ENCODE data around the gene OR52R1.
"Not testable (repeated sequence)": the region's sequence is repeated elsewhere in the genome, so short reads cannot be mapped to it uniquely, and the experiment has no call there.

The OR52R1 gene

DNA sequence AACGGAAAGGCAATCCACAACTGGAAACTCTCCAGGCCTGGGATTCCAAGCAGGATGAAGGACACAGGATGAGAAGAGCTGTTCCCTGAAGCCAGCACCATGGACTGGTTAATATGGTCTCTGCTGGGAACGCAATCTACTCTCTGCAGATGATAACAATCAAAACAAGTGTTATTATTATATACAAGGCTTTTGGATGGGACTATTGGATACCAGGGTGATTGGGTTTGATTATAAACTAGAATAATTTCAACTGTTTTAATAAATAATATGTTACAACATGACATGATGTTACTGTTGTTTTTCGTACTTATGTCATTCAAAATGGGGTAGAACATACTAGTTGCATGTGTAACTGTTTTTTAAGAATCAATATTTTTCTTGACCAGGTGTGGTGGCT lies at the start of gene OR52R1:
Gene OR52R1 (minus strand): TSS at position 101 of the 400 bp plus-strand sequence. CDS start 0 bp downstream, at position 101.
- no peak for DNase-seq

DNA sequence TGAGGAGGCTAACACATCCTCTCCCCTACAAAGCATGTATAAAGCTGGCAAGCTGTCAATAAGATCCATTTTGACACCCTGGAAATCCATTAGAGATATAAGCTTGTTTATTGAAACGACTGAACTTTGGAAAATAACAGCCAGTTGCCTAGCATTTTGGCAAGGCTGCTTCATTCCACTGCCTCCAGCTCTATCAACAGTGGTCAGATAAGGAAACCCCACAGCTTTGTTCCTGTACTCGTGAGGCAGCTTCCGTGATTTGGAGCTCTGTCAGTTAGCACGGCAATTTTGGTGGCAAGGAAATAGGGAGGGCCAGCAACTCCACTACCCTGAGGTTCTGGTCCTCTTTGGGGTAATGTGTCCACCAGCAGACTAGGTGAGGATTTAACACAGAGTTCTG lies 46.9 kb upstream of the OR52R1 start:
- DNase-seq, result no peak

DNA sequence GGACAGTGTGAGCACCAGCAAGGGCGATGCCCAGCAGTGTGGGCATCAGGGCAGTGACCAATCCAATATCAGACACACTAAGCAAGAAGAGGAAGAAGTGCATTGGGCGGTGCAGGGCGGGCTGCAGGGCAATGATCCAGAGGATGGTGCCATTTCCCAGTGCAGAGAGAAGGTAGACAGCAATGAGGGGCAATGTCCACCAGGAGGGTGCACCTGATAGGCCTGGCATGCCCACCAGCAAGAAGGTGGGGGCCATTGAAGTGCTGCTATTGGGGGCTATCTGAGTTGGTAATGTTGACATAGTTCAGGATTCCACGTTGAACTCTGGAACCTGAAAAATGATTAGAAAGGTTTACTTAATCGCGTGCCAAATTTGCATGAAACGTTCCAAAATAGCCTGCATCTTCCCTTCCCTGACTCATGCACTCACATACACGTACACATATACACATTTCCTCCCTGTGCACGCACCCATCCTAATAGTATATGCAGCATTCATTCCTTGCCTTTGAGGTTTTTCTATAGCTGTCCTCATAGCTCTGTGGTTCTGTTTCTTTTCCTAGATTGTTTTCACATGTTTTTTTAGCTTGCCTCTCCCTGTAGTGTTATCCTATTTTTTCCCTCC lies 44.8 kb upstream of the OR52R1 start, which contains the start of gene OR51S1:
Gene OR51S1 (minus strand): TSS at position 301 of the 625 bp plus-strand sequence. CDS start 0 bp downstream, at position 301.
- no peak for DNase-seq

DNA sequence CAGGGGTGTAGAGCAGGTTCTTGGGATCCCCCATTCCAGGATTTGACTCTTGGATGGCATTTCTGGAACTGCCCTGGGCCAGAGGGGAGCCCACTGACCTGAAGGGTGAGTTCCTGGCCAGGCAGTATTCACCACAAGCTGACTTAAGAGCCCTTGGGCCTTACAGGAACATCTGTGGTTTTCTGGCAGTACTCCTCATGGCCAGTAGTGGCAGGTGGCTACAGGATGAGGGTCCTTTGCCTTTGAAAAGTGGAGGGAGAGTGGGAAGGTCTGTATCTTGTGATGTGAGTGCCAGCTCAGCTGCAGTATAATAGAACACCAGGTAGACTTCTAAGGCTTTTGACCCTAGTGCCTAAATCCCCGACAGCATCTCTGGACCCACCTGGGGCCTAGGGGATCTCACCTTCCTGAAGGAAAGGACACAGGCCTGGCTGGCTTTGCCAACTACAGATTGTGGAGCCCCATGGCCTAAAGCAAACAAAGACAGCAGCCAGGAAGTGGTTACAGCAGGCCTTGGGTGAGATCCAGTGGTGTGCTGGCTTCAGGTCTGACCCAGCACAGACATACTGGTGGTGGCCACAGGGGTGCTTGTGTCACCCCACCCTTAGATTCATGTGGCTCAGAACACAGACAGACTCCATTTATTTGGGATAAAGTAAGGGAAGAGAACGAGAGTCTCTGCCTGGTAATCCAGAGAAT lies 35.8 kb upstream of the OR52R1 start:
- no peak for DNase-seq

DNA sequence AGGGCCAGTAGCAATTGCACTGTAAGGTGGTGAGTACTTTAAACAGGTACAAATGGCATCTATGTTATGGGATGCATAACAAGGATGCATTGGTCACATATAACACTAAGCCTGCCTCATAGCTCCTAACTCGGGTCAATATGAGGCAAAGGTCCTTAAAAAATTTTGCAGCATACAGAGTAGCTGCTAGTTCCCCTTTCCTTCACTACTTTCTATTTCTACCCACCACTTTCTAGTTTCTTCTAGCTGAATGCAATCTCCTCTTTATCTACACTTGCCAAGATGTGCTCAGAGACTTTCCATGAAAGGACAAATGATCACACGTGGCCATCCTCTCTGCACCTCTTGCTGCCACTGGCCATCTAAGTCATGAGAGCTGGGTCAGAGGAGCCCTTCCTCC lies 26.7 kb upstream of the OR52R1 start:
- no peak for DNase-seq

DNA sequence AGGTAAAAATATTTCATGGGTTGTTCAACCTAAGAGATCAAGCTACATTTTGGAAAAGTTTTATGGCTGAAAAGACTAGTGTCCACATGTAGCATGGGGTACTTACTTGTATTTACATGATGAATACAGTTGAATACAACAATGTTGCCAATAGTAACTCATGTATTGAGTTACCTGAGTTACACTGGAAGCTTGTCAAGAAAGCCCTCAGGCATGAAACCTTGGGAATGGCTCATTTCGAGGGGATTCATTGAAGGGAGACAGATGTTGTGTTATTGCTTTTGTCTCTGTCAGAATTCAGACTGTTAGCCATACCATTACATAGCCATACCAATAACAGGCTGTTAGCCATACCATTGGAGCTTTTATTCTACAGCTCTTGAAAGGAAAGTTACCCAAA lies 26.2 kb upstream of the OR52R1 start:
- DNase-seq, result no peak

DNA sequence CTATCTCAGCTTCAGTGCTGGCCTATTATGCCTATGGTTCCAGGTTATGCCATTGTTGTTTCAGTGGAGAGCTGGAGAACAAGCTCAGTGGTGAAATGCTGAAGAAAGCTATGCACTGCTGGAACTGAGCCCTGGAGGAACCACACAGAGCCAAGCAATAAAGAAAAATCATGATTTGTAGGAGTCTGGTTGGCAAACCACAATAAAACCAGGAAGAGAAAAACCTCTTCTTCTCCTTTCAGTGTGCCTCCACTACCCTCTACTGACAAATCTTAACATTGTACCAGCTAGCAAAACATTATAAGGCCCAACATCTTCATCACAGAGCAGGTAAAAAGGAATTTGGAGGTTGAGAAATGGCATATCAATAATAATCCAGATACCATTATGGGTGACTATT lies 22.2 kb upstream of the OR52R1 start:
- peak; percentile 8 for DNase-seq

DNA sequence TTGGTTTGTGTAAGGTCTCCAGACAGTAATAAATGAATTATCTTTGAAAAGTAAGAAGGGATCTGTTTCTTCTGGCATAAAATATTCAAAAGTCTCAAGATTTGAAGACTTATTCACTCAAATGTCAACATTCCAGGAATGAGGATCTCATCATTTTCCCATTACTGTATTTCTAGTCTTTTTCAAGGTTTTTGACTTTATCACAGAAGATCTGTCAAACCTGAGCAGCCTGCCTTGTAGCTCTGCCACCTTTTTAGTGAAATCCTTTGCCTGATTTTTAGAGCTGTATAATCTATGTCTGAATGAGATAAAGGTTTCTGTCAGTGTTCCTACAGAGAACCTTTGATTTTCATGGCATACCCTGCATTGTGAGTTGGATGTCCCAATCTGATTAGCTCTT lies 21.0 kb upstream of the OR52R1 start:
- DNase-seq, result no peak

DNA sequence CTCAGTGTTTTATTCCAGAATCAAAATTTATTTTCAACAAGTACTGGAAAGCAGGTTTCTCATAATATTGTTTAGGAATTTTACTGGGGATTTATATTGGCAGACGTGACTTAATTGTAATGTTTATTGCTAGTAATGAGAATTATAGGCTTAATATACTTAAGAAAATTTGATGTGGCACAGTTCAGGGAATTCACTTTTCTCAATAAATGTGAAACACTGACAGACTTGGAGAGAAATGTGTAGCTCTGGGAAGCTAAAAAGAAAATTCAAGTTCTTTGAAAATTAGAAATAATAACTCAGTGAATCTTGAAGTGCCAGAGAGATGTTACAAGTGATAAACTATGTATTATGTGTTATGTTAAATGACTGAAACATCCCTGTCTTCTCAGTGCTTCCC lies 16.8 kb upstream of the OR52R1 start, which contains the start of gene OR51F2:
Gene OR51F2 (plus strand): TSS at position 301 of the 400 bp plus-strand sequence. CDS start 101 bp downstream, outside the sequence.
- no peak for DNase-seq

DNA sequence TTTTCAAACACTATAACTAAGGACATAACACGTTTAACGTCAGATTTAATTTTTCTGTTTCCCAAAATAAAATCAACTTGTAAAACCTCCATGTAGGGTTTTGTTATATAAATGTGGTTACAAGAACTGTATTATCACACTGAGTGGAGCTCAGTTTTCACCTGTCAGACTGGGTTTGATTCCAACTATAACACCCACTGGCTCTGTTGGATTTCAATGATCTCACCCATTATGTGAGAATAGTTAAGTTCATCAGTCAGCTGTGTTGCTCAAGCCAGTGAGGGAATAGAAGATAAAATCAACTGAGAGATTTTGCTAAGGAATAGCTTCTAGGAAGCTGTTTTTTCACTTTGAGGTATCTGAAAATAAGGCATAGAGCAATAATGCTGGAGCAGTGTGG lies 5.1 kb upstream of the OR52R1 start:
- no peak for DNase-seq

DNA sequence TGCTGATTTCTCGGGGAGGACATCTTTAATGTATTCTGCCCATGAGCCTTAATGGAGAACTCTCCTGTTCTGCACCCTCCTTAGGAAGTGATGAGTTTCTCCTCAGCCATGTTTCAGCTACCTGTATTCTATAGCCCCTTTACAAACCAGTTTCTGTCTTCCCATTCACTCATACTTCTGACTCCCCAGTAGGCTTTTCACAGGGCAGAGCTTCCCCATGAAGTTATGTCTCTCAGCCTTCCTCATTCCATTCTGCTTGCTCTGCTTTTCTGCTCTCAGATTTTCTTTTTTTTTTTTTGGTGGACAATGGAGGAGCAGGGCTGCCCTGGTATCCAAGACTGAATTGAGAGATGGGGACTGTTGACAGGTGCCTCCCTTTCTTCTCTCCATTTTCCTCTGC lies 4.3 kb upstream of the OR52R1 start:
- DNase-seq, result no peak

DNA sequence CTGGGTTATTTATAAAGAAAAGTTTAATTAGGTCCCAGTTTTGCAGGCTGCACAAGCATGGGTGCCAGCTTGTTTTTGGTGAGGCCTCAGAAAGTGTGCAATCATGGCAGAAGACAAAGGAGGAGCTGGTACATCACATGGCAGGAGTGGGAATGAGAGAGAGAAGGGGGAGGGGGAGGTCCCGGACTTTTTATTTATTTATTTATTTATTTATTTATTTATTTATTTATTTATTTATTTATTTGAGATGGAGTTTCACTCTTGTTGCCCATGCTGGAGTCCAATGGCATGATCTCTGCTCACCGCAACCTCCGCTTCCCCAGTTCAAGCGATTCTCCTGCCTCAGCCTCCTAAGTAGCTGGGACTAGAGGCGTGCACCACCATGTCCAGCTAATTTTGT lies 2.9 kb downstream of the OR52R1 start:
- DNase-seq, result not testable (repeated sequence)

DNA sequence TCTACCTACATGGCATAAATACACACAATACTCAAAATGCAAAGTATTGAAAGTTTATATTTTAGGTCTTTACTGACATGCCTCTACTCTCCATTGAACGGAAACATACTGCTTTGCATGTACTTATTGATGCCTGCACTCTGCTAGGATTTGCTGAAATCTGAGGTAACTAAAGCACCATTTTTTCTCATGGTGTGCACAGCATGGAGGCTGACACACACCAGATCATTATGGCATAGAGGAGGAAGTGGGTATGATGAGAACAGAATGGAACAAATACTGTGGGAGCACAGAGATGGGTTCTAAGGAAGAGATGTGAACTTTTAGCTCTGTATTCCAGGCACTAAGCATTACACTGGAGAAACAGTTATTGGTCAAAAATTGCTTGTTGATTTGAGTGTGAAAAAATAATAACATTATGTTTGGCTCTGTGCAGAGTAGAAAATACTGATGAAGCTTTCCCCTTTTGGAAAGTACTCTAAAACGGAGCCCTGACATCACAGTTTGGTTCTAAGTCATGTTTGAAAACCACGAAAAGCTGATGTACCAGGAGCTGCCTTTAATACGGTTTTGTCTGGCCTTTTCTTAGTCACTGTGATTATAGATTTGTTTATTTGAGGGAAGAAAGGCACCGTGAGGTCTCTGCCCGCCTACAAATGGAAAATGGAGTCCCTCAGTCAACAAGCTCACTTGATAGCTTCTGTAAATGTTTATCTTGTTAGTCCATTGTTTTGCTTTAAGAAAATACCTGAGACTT lies 5.6 kb downstream of the OR52R1 start:
- no peak for DNase-seq

DNA sequence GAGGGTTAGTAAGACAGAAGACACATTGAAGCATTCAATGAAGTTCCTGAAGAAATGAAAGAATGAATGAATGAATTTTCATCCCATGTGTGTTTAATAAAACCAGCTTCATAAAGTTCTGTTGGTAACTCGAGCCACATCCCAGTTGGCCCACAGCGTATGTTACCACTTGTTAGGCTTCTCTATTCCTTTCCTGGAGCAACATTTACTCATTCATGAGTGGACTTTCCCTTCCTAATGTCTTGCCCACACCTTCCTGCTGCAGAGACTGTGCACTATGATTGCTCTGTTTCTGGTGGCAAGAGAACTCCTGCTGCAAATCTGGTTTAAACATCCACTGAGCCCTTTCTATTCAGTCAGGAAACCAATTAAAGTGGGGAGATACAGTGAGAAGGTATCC lies 7.0 kb downstream of the OR52R1 start:
- no peak for DNase-seq

DNA sequence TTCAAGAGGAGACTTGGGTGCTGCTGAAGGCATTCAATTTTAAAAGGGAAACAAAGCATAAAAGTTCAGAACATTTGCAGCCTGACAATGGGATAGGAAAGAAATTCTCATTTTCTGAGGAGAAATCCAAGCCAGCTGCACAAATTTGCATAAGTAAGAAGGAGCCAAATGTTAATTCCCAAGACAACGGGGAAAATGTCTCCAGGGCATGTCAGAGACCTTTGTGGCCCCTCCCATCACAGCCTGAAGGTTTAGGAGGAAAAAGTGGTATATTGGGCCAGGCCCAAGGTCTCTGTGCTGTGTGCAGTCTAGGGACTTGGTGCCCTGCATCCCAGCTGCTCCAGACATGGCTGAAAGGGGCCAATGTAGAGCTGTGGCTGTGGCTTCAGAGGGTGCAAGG lies 21.7 kb downstream of the OR52R1 start:
- no peak for DNase-seq

DNA sequence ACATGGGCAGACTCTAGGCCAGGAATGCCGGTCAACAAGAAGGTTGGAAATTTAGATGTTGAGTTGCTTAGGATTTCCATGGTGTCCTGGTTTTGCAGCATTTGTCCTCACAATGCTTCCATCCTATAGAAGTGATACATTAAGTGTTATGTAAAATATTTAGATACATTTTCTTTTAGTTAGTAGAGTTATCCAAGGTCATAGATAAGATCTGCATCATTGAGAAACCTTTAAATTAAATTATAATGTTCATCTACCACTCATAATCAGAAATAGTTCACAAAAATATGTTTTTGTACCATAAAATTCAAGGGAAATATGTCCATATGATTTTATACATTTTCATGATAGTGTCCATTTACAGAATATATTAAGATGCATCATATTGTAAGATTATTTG lies 34.3 kb downstream of the OR52R1 start, which contains the start of gene OR51F1:
Gene OR51F1 (minus strand): TSS at position 101 of the 400 bp plus-strand sequence. CDS start 0 bp downstream, at position 101.
- no peak for DNase-seq

DNA sequence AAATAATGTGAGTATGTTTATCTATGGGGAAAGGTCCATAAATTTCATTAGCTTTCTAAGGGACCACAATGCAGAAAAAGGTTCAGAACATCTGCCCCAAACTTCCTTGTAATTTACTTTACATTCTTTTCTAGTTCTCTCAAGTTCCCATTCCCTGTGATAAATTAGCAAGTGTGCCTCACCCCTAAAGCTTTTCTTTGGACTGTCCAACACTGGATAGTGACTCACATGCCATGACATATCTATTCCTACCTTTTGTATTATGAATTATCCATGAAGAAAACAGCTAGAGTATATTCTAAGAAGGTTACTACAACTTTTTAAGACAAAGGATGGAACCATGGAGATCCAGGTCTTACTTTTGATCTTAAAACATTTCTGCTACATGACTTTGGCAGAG lies 36.1 kb downstream of the OR52R1 start:
- no peak for DNase-seq

DNA sequence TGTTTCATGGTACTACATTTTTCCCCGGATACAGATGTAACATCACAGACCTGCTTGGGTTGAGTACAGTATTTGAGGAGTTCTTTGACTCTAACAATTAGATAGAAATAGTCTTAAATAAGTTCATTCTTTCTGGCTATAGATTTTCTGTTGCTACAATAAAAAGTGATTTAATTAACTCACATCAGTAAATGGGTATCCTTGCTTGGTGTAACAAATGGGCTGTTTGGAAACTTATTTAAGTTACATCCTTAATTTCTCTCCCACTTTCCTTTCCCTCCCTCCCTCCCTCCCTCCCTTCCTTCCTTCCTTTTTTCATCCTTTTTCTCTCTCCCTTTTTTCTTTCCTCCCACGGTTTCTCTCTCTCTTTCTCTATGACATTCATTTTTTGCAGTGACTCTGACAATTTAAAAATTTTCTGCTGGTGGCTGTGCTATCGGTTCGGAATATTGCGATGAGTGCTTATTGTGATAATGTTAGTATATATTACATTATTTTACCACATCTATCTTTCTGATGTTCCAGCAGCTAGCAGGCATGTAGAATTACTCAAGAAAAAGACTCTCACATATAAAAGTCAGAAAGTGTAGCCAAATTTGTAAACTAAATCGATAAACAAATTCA lies 37.6 kb downstream of the OR52R1 start:
- no peak for DNase-seq

DNA sequence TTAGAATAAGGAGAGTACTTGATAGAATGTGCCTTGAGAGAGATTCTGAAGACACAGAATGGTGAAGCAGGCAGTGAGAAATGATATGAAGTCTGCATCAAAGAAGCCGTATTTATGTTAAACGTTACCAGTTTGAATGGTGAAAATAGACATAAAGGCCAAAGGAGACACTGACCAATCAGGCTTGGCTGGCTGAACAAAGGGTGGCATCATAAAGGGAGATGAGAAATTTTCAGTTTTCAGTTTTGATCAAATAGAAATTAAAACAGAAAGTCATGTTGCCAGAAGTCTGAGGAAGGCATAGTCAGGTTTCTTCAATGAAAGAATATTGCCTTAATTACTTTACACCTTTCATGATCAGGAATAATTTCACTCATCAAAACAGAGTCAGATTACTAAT lies 41.1 kb downstream of the OR52R1 start:
- no peak for DNase-seq

Measured in NCI-H1436 (cell line).